Cardiac muscle cell (in vitro differentiated cells and primary cell): Measurements from ENCODE around the gene ALX1. TPM values are rescaled to one million over a fixed set of nuclear protein-coding genes. Genes with fewer than 3 reads are reported as not detected.

Source experiments
- DNase-seq, 2 donors: peaks; one replicate each; pipeline versions ENCODE4 v3.0.0 to v3.0.0-alpha.2; 2010 to 2017; ENCODE audit warnings: low read depth in 1 of 2, low spot score in 1 of 2
- H3K27ac ChIP-seq: fragments of 200-600 bp; sonication (generic); 2 replicates; pipeline ENCODE4 v1.5.1; 2016
- H3K27me3 ChIP-seq: fragments of 200-600 bp; sonication (generic); 2 replicates; pipeline ENCODE4 v1.6.0; 2016; ENCODE audit warnings: control low read depth
- H3K36me3 ChIP-seq: fragments of 200-600 bp; sonication (generic); 2 replicates; pipeline ENCODE4 v1.5.1; 2016; ENCODE audit warnings: control low read depth
- H3K4me1 ChIP-seq: fragments of 200-600 bp; sonication (generic); 2 replicates; pipeline ENCODE4 v1.8.1; 2017; ENCODE audit warnings: low read depth, mild to moderate bottlenecking, mixed run types
- H3K4me3 ChIP-seq: fragments of 200-600 bp; sonication (generic); 2 replicates; pipeline ENCODE4 v1.5.1; 2016; ENCODE audit warnings: mild to moderate bottlenecking
- H3K9me3 ChIP-seq: fragments of 200-600 bp; sonication (generic); 2 replicates; pipeline ENCODE4 v1.5.1; 2017; ENCODE audit warnings: low read depth, mild to moderate bottlenecking, control low read depth
- CTCF ChIP-seq: IDR thresholded peaks from 2 replicates; pipeline ENCODE4 v1.5.1; 2012; ENCODE audit warnings: low read depth, mild to moderate bottlenecking, low read length
- polyA plus RNA-seq: library from polyadenylated mRNA; unstranded; fragments of >200 nt; fragmentation: Nextera tagmentation; extraction: Ambion mirVana; gene quantifications from 2 replicates; pipeline ENCODE4 v1.2.1, GENCODE V29; 2016
- total RNA-seq: library from RNA; depleted of rRNA; stranded (reverse); fragments of >200 nt; gene quantifications from 2 replicates; pipeline ENCODE4 v1.2.3, GENCODE V29; 2016

ALX1 gene
- total and polyA plus RNA-seq, 2 experiments from 2014 or later, result 5.2 to 5.9 TPM

DNA sequence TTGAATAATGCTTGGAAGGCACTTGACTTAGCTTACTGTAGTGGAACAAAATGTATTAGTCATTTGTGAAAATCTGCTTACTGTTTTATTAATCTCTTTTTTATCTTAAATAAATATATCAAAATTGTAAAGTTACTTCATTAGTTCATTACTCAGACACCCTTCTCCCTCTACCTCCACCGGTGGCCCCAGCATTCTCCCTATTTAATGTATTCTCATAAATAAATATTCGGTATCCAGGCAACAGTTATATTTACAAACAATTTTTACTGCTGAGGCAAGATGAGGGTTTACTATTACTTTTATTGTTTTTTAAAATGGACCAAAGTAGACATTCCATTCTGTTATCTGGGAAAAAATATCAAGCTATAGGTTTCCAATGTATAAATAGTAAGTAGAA is 19.6 kb upstream of the ALX1 start:
- DNase-seq, result no peak
- no peak for TF ChIP-seq CTCF

DNA sequence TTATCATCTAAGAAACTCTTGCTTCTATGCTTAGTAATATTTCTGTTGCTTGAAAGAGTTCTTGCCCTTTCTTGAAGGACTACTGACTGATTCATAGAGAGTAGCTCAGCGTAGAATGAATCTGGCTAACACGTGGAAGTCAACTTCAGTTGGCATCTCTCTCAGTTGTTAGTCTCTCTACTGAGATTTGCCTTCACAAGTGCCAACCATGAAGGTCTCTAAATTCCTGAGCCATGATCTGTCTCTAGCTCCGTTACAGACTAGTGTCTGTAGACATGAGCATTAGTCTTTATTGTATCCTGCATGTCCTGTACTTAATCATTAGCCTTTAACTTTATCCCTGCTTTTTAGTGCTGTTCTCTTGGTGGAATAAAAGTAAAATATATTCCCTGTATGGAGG is 19.1 kb upstream of the ALX1 start:
- H3K27ac ChIP-seq, result no peak overlapping the region
- no peaks in the 10 kb centered on the region for H3K4me1 ChIP-seq
- H3K4me3 ChIP-seq, result no peak overlapping the region
- no peaks in the 10 kb centered on the region for H3K9me3 ChIP-seq
- H3K27me3 ChIP-seq, result no peaks in the 10 kb centered on the region
- DNase-seq, result no peak
- no peaks in the 10 kb centered on the region for H3K36me3 ChIP-seq
- TF ChIP-seq CTCF, result no peak

More for the DNA sequence above, 19.6 kb upstream of the ALX1 start:
- H3K4me3 ChIP-seq, result no peak overlapping the region
- no peaks in the 10 kb centered on the region for H3K36me3 ChIP-seq
- no peaks in the 10 kb centered on the region for H3K4me1 ChIP-seq
- no peaks in the 10 kb centered on the region for H3K9me3 ChIP-seq
- no peak overlapping the region for H3K27ac ChIP-seq
- H3K27me3 ChIP-seq, result no peaks in the 10 kb centered on the region

GRCh38 chr12:85266356-85266755 is 13.7 kb upstream of the ALX1 start:
- Histone ChIP-seq H3K4me3 (no peak overlapping the region), H3K36me3 (no peaks in the 10 kb centered on the region), H3K27me3 (peaks cover 28% of the 10 kb centered on the region), H3K4me1 (no peaks in the 10 kb centered on the region), H3K9me3 (no peaks in the 10 kb centered on the region), H3K27ac (no peak overlapping the region)
- no peak for TF ChIP-seq CTCF
- DNase-seq, result no peak

- H3K27me3 ChIP-seq, result peaks cover 97% of the 10 kb centered on the region
Observed at GRCh38 chr12:85273381-85274314, 6.4 kb upstream of the ALX1 start.

GRCh38 chr12:85274315-85274651 is 5.7 kb upstream of the ALX1 start:
- H3K4me1 ChIP-seq, result no peaks in the 10 kb centered on the region
- no peak overlapping the region for H3K4me3 ChIP-seq
- peaks cover 99% of the 10 kb centered on the region for H3K27me3 ChIP-seq
- no peak overlapping the region for H3K27ac ChIP-seq
- no peak for TF ChIP-seq CTCF
- H3K9me3 ChIP-seq, result no peaks in the 10 kb centered on the region
- no peaks in the 10 kb centered on the region for H3K36me3 ChIP-seq
- DNase-seq, result no peak

More at GRCh38 chr12:85273381-85274314, 6.4 kb upstream of the ALX1 start:
- Histone ChIP-seq H3K36me3 (no peaks in the 10 kb centered on the region), H3K4me3 (peak overlapping the region; percentile 4), H3K9me3 (no peaks in the 10 kb centered on the region), H3K27ac (no peak overlapping the region), H3K4me1 (no peaks in the 10 kb centered on the region)
- no peak for TF ChIP-seq CTCF
- DNase-seq, result peak in 1 of 2 donors; percentile 42
